ENCODE data around the gene MCCC2.
"Not testable (repeated sequence)": the region's sequence is repeated elsewhere in the genome, so short reads cannot be mapped to it uniquely, and the experiment has no call there.

MCCC2 gene

GRCh38 chr5:71600783-71601182 lies 13.6 kb downstream of the MCCC2 start:
- DNase-seq = no peak

- DNase-seq = no peak
Measured at GRCh38 chr5:71601222-71602026, 14.3 kb downstream of the MCCC2 start.

GRCh38 chr5:71609916-71610315 lies 22.8 kb downstream of the MCCC2 start:
- DNase-seq = not testable (repeated sequence)

GRCh38 chr5:71615809-71616208 lies 28.7 kb downstream of the MCCC2 start:
- no peak for DNase-seq

- DNase-seq = no peak
Measured at GRCh38 chr5:71620630-71621029, 33.5 kb downstream of the MCCC2 start.

GRCh38 chr5:71621268-71621667 lies 34.1 kb downstream of the MCCC2 start:
- no peak for DNase-seq

GRCh38 chr5:71621741-71622140 lies 34.6 kb downstream of the MCCC2 start:
- no peak for DNase-seq

- no peak for DNase-seq
Measured at GRCh38 chr5:71623221-71623794, 36.2 kb downstream of the MCCC2 start.

- no peak for DNase-seq
Measured at GRCh38 chr5:71629950-71630349, 42.8 kb downstream of the MCCC2 start.

GRCh38 chr5:71631070-71631469 lies 43.9 kb downstream of the MCCC2 start:
- no peak for DNase-seq

- no peak for DNase-seq
Measured at GRCh38 chr5:71632168-71632567, 45.0 kb downstream of the MCCC2 start.

GRCh38 chr5:71633255-71634155 lies 46.4 kb downstream of the MCCC2 start:
- DNase-seq = no peak

- DNase-seq = no peak
Measured at GRCh38 chr5:71637133-71637532, 50.0 kb downstream of the MCCC2 start.

- DNase-seq = no peak
Measured at GRCh38 chr5:71640408-71640807, 53.3 kb downstream of the MCCC2 start.

- no peak for DNase-seq
Measured at GRCh38 chr5:71645030-71645429, 57.9 kb downstream of the MCCC2 start.

- DNase-seq = not testable (repeated sequence)
Measured at GRCh38 chr5:71650940-71651339, 63.8 kb downstream of the MCCC2 start.

GRCh38 chr5:71651579-71651978 lies 64.4 kb downstream of the MCCC2 start:
- DNase-seq = no peak

- DNase-seq = peak; percentile 30
Measured at GRCh38 chr5:71652349-71652748, 65.2 kb downstream of the MCCC2 start.

- DNase-seq = peak; percentile 81
Measured at GRCh38 chr5:71652803-71653543, 65.8 kb downstream of the MCCC2 start.

GRCh38 chr5:71658916-71659662 lies 71.9 kb downstream of the MCCC2 start:
- DNase-seq = peak; percentile 37

- DNase-seq = no peak
Measured at GRCh38 chr5:71662381-71662780, 75.2 kb downstream of the MCCC2 start.
